Astrocyte (in vitro differentiated cells and primary cell): Measurements from ENCODE around the gene H1-8.

Source experiments
- EZH2 ChIP-seq: IDR thresholded peaks from 2 replicates; pipeline ENCODE4 v1.6.1; 2012; ENCODE audit warnings: mild to moderate bottlenecking, low read length, inconsistent platforms; ENCODE audit not compliant: insufficient read depth
- TF ChIP-seq, protein P1 (sequence below): IDR thresholded peaks from 2 replicates; pipeline ENCODE4 v1.5.1; 2011; ENCODE audit warnings: low read depth, mild to moderate bottlenecking, inconsistent platforms, low read length, moderate library complexity; ENCODE audit not compliant: insufficient read depth

GRCh38 chr3:129572603-129573002 is 29.6 kb downstream of the H1-8 start:
- TF ChIP-seq, protein P1, sequence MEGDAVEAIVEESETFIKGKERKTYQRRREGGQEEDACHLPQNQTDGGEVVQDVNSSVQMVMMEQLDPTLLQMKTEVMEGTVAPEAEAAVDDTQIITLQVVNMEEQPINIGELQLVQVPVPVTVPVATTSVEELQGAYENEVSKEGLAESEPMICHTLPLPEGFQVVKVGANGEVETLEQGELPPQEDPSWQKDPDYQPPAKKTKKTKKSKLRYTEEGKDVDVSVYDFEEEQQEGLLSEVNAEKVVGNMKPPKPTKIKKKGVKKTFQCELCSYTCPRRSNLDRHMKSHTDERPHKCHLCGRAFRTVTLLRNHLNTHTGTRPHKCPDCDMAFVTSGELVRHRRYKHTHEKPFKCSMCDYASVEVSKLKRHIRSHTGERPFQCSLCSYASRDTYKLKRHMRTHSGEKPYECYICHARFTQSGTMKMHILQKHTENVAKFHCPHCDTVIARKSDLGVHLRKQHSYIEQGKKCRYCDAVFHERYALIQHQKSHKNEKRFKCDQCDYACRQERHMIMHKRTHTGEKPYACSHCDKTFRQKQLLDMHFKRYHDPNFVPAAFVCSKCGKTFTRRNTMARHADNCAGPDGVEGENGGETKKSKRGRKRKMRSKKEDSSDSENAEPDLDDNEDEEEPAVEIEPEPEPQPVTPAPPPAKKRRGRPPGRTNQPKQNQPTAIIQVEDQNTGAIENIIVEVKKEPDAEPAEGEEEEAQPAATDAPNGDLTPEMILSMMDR: no peak
- TF ChIP-seq EZH2: no peak
